RWPE2 (cell line): ENCODE results near the gene RPS24.
"Not testable (repeated sequence)": the region's sequence is repeated elsewhere in the genome, so short reads cannot be mapped to it uniquely, and the experiment has no call there.

Source experiments
- ATAC-seq: fragments of 200-7000 bp; cut with Tn5 transposase; 3 replicates; pipeline ENCODE4 v1.9.1; 2021; ENCODE audit warnings: low read depth
- DNase-seq: peaks from one replicate; pipeline ENCODE4 v3.0.0-alpha.2; 2020; ENCODE audit warnings: low spot score
- H3K27ac ChIP-seq: fragments of 450-650 bp; 2 replicates; pipeline ENCODE4 v1.5.1; 2017; ENCODE audit warnings: mild to moderate bottlenecking; ENCODE audit not compliant: poor library complexity, severe bottlenecking
- H3K27me3 ChIP-seq: fragments of 250-450 bp; sonication (Bioruptor Pico); 2 replicates; pipeline ENCODE4 v1.5.1; 2021; ENCODE audit warnings: mild to moderate bottlenecking, moderate library complexity; ENCODE audit not compliant: insufficient read depth, poor library complexity, severe bottlenecking
- H3K36me3 ChIP-seq: fragments of 250-450 bp; sonication (Bioruptor Pico); 2 replicates; pipeline ENCODE4 v1.5.1; 2020; ENCODE audit warnings: low read depth, mild to moderate bottlenecking, moderate library complexity
- H3K4me1 ChIP-seq: fragments of 250-450 bp; sonication (Bioruptor Pico); 2 replicates; pipeline ENCODE4 v1.5.1; 2021; ENCODE audit warnings: mild to moderate bottlenecking, moderate library complexity; ENCODE audit not compliant: insufficient read depth, poor library complexity, severe bottlenecking
- H3K4me3 ChIP-seq: fragments of 250-450 bp; sonication (Bioruptor Pico); 2 replicates; pipeline ENCODE4 v1.5.1; 2021; ENCODE audit warnings: mild to moderate bottlenecking, moderate library complexity; ENCODE audit not compliant: severe bottlenecking
- H3K9me3 ChIP-seq: fragments of 250-450 bp; sonication (Bioruptor Pico); 2 replicates; pipeline ENCODE4 v1.5.1; 2021; ENCODE audit warnings: mild to moderate bottlenecking, moderate library complexity; ENCODE audit not compliant: severe bottlenecking
- CTCF ChIP-seq: fragments of 450-650 bp; IDR thresholded peaks from one replicate; pipeline ENCODE4 v1.5.1; 2017; ENCODE audit warnings: mild to moderate bottlenecking, moderate library complexity; ENCODE audit not compliant: poor library complexity, severe bottlenecking

Gene RPS24

DNA sequence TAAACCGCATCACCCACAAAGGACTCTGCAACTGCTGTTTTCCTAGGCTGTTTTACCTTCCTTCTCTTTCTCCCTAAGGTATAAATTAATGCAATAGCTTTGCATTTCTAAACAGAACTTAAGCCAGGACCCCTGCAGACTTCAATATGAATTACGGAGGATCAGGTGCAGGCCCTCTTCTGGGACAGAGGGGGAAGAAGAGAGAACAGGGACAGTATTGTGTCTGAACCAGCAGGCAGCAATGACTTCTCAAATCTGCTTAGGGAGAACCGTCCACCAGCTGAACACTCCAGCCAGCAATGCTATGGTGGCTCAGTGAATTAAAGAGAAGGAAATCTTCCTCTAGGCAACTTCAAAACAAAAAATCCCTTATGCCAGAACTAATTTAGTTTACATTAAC lies 40.0 kb upstream of the RPS24 start:
- DNase-seq (no peak), ATAC-seq (no peak)
- peaks cover 89% of the 10 kb centered on the region for H3K36me3 ChIP-seq
- no peak for TF ChIP-seq CTCF
- H3K4me3 ChIP-seq: no peak overlapping the region
- H3K27me3 ChIP-seq: no peaks in the 10 kb centered on the region
- no peaks in the 10 kb centered on the region for H3K4me1 ChIP-seq
- H3K9me3 ChIP-seq: no peaks in the 10 kb centered on the region
- H3K27ac ChIP-seq: no peak overlapping the region

DNA sequence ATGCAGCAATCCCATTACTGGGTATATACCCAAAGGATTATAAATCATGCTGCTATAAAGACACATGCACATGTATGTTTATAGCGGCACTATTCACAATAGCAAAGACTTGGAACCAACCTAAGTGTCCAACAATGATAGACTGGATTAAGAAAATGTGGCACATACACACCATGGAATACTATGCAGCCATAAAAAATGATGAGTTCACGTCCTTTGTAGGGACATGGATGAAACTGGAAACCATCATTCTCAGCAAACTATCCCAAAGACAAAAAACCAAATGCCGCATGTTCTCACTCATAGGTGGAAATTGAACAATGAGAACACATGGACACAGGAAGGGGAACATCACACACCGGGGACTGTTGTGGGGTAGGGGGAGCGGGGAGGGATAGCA lies 34.9 kb upstream of the RPS24 start:
- H3K36me3 ChIP-seq: peaks cover 98% of the 10 kb centered on the region

DNA sequence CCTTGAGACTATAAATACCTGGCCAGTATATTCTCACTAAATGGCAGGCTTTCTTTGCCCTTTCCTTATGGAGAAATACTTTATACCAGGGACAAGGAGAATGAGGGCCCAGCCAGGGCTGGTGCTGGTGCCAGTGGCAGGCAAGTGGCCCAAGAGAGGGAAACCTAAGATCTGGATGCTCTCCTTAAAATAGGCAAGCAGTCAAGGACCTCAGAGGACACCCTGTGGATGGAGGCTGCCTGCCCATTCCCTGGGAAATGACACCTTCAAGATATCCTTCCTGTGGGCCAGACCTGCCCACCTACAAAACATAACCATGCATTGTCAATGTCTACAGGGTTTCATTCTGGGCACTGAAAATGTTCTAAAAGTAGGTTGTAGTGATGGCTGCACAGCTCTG lies 33.5 kb upstream of the RPS24 start:
- Histone ChIP-seq H3K4me1 (no peaks in the 10 kb centered on the region), H3K9me3 (no peaks in the 10 kb centered on the region), H3K36me3 (peaks cover 98% of the 10 kb centered on the region), H3K27me3 (no peaks in the 10 kb centered on the region), H3K27ac (no peak overlapping the region), H3K4me3 (no peak overlapping the region)
- no peak for ATAC-seq
- TF ChIP-seq CTCF: no peak
- DNase-seq: no peak

More for the DNA sequence above, 34.9 kb upstream of the RPS24 start:
- not testable (repeated sequence) for H3K27ac ChIP-seq, ATAC-seq, H3K9me3 ChIP-seq, H3K4me3 ChIP-seq, DNase-seq, H3K27me3 ChIP-seq, H3K4me1 ChIP-seq

DNA sequence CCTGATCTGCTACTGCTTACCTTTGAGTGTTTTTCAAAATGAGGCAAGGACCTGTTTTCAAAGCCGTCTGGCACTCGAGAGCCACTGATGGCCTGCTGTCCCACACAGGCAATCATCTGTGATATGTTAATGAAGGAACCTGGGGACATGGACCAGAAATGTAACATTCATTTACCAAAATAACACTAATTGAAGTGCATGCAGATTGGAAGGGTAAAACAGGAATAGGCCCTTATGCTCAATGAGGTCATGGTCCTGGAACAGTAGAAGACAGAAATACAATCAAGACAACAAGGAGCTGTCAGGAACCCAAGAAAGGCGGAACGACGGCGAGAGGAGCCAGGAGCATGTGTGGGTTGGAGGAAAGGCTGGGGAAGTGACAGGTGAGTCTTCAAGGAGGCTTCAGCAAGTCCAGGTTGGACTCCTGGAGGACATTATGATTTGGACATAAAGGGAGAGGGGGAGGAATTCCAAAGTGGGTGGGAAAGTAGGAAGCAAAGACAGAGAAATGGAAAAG lies 32.6 kb upstream of the RPS24 start:
- Histone ChIP-seq H3K9me3 (no peaks in the 10 kb centered on the region), H3K4me1 (no peaks in the 10 kb centered on the region), H3K36me3 (peaks cover 98% of the 10 kb centered on the region), H3K27me3 (no peaks in the 10 kb centered on the region), H3K27ac (no peak overlapping the region), H3K4me3 (no peak overlapping the region)
- no peak for DNase-seq
- no peak for TF ChIP-seq CTCF
- no peak for ATAC-seq

- no peaks in the 10 kb centered on the region for H3K27me3 ChIP-seq
- H3K4me1 ChIP-seq: no peaks in the 10 kb centered on the region
- DNase-seq (no peak), ATAC-seq (no peak)
- H3K9me3 ChIP-seq: no peaks in the 10 kb centered on the region
- H3K36me3 ChIP-seq: peaks cover 99% of the 10 kb centered on the region
- no peak overlapping the region for H3K4me3 ChIP-seq
- no peak for TF ChIP-seq CTCF
- no peak overlapping the region for H3K27ac ChIP-seq
These were observed 30.9 kb upstream of the RPS24 start for GRCh38 chr10:78002541-78003288.
